PC-9 (cell line): Measurements from ENCODE around the gene GJD2. TPM values are rescaled to one million over a fixed set of nuclear protein-coding genes. Genes with fewer than 3 reads are reported as not detected.

Source experiments
- BruUV-seq: library from RNA; stranded (reverse); fragments of 400-500 nt; replicated peaks from 2 replicates; lab custom pipeline; 2021; lab: Mats Ljungman, UMichigan
- CTCF ChIA-PET: fragments of 300-600 bp; sonication (Branson Sonifier 250); formaldehyde crosslinking; loops from one replicate; lab custom pipeline; 2022; ENCODE audit warnings: antibody characterized with exemption; lab: Charles Lee
- POLR2A ChIA-PET: fragments of 300-600 bp; sonication (Branson Sonifier 250); formaldehyde crosslinking; loops from one replicate; lab custom pipeline; 2022; ENCODE audit warnings: antibody characterized with exemption; ENCODE audit not compliant: unreplicated experiment; lab: Charles Lee
- DNase-seq, 2 experiments: peaks; one replicate each; pipeline versions ENCODE4 v3.0.0 to v3.0.0-alpha.2; 2015 to 2022; ENCODE audit warnings: mixed read lengths in 1 of 2
- H2AFZ ChIP-seq: fragments of 200-600 bp; sonication (generic); 2 replicates; pipeline ENCODE4 v1.8.1; 2017; ENCODE audit warnings: antibody characterized with exemption
- H3F3A ChIP-seq: fragments of 200-600 bp; sonication (generic); 2 replicates; pipeline ENCODE4 v1.8.1; 2017; ENCODE audit warnings: antibody characterized with exemption, mild to moderate bottlenecking, low read depth; ENCODE audit not compliant: insufficient read depth
- H3K27ac ChIP-seq: fragments of 200-600 bp; sonication (generic); 2 replicates; pipeline ENCODE4 v1.6.1; 2016; ENCODE audit warnings: mixed run types
- H3K27me3 ChIP-seq: fragments of 200-600 bp; sonication (generic); 2 replicates; pipeline ENCODE4 v1.6.1; 2016; ENCODE audit warnings: low read depth, mixed run types; ENCODE audit not compliant: insufficient read depth
- H3K36me3 ChIP-seq: fragments of 200-600 bp; sonication (generic); 2 replicates; pipeline ENCODE4 v1.6.1; 2016; ENCODE audit warnings: low read depth, mixed run types
- H3K4me1 ChIP-seq: fragments of 200-600 bp; sonication (generic); replicated peaks from 2 replicates; pipeline ENCODE4 v1.6.1; 2016; ENCODE audit warnings: mixed run types; ENCODE audit not compliant: insufficient read depth
- H3K4me2 ChIP-seq: fragments of 200-600 bp; sonication (generic); 2 replicates; pipeline ENCODE4 v1.6.1; 2017; ENCODE audit warnings: mixed run types
- H3K4me3 ChIP-seq: fragments of 200-600 bp; sonication (generic); 2 replicates; pipeline ENCODE4 v1.6.1; 2016; ENCODE audit warnings: mixed run types
- H3K79me2 ChIP-seq: fragments of 200-600 bp; sonication (generic); 2 replicates; pipeline ENCODE4 v1.6.1; 2017; ENCODE audit warnings: low read depth, mixed run types
- H3K9me2 ChIP-seq: fragments of 200-600 bp; sonication (generic); 2 replicates; pipeline ENCODE4 v1.8.1; 2017; ENCODE audit warnings: mild to moderate bottlenecking; ENCODE audit not compliant: insufficient read depth
- H3K9me3 ChIP-seq: fragments of 200-600 bp; sonication (generic); 2 replicates; pipeline ENCODE4 v1.8.1; 2016; ENCODE audit warnings: low read depth; ENCODE audit not compliant: insufficient read depth
- H4K20me1 ChIP-seq: fragments of 200-600 bp; sonication (generic); 2 replicates; pipeline ENCODE4 v1.8.1; 2017; ENCODE audit not compliant: insufficient read depth
- EZH2 ChIP-seq: fragments of 200-600 bp; sonication (generic); IDR thresholded peaks from 2 replicates; pipeline ENCODE4 v1.8.0; 2017; ENCODE audit warnings: antibody characterized with exemption, low read depth
- intact Hi-C: fragments of 100-400 bp; cut with micrococcal nuclease; formaldehyde crosslinking; loops from one replicate; pipeline ENCODE4 v1.10.0; 2022; ENCODE audit not compliant: unreplicated experiment
- total RNA-seq: library from RNA; stranded (reverse); gene quantifications from 2 replicates; pipeline ENCODE4 v1.2.3, GENCODE V29; 2021
- TF ChIP-seq, protein P1 (sequence below): fragments of 200-600 bp; sonication (generic); conservative IDR thresholded peaks from 2 replicates; pipeline ENCODE4 v1.6.1; 2017; ENCODE audit warnings: mixed run types, antibody characterized with exemption, mild to moderate bottlenecking, moderate library complexity

The GJD2 gene
- total RNA-seq, 1 experiment from 2014 or later = not detected

DNA sequence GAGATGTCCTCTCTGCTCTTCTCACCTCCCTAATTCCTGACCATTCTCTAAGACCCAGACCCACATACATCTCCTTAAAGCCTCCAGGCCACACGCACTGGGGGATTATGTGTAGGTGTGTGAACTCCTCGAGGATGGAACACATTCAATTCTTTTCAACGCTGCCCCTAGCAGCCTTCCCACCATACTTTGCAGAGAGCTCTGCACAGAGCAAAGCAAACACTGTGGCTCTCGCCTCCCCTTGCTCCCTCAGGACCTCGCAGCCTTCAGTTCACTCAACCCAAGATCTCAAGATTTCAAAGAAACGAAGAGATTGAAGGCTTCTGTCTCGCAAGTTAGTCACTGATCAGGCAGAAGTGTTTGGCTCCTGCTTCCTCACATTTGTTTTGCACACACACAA, 34.5 kb upstream of the GJD2 start:
- ChIA-PET CTCF (no interaction called here), POLR2A (no interaction called here)
- Histone ChIP-seq H3K4me1 (no peaks in the 10 kb centered on the region), H3K4me3 (no peak overlapping the region), H3K4me2 (no peak overlapping the region), H3F3A (no peaks in the 10 kb centered on the region), H4K20me1 (no peaks in the 10 kb centered on the region), H3K27ac (no peak overlapping the region), H3K9me2 (no peaks in the 10 kb centered on the region), H3K79me2 (no peaks in the 10 kb centered on the region), H3K36me3 (no peaks in the 10 kb centered on the region), H3K9me3 (no peaks in the 10 kb centered on the region), H2AFZ (no peak overlapping the region), H3K27me3 (peaks cover 23% of the 10 kb centered on the region)
- BruUV-seq = no TSS peak
- DNase-seq = no peak
- intact Hi-C loops = no loop called here
- TF ChIP-seq, protein P1, sequence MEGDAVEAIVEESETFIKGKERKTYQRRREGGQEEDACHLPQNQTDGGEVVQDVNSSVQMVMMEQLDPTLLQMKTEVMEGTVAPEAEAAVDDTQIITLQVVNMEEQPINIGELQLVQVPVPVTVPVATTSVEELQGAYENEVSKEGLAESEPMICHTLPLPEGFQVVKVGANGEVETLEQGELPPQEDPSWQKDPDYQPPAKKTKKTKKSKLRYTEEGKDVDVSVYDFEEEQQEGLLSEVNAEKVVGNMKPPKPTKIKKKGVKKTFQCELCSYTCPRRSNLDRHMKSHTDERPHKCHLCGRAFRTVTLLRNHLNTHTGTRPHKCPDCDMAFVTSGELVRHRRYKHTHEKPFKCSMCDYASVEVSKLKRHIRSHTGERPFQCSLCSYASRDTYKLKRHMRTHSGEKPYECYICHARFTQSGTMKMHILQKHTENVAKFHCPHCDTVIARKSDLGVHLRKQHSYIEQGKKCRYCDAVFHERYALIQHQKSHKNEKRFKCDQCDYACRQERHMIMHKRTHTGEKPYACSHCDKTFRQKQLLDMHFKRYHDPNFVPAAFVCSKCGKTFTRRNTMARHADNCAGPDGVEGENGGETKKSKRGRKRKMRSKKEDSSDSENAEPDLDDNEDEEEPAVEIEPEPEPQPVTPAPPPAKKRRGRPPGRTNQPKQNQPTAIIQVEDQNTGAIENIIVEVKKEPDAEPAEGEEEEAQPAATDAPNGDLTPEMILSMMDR = no peak
- TF ChIP-seq EZH2 = no peak

DNA sequence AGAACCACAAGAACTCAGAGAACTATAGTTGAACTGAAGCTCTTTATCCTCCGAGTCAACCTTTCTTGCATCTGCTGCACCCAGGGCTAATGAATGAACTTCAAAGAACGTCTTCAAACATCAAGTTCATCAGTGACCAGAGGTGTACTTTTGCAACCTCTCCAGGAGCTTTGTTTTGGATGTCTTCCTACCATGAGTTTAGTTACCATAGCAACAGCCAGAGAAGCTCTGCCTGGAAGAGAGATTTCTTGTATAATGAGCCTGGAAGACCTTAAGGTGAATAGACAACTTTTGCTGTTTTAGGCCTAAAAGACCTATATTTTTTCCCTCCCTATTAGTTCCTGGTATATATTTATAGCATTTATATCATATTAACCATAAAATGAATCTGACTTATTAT, 31.4 kb upstream of the GJD2 start:
- BruUV-seq = no TSS peak
- Histone ChIP-seq H3K4me3 (no peak overlapping the region), H3K9me3 (no peaks in the 10 kb centered on the region), H4K20me1 (no peaks in the 10 kb centered on the region), H2AFZ (no peak overlapping the region), H3K9me2 (no peaks in the 10 kb centered on the region), H3K79me2 (no peaks in the 10 kb centered on the region), H3K36me3 (no peaks in the 10 kb centered on the region), H3F3A (no peaks in the 10 kb centered on the region), H3K4me2 (no peak overlapping the region), H3K27me3 (no peaks in the 10 kb centered on the region; the same call in 1 of the 2 replicates), H3K4me1 (no peaks in the 10 kb centered on the region), H3K27ac (no peak overlapping the region)
- ChIA-PET CTCF (no interaction called here), POLR2A (no interaction called here)
- intact Hi-C loops = no loop called here
- no peak for DNase-seq
- TF ChIP-seq EZH2 = no peak
- TF ChIP-seq, protein P1 = no peak

DNA sequence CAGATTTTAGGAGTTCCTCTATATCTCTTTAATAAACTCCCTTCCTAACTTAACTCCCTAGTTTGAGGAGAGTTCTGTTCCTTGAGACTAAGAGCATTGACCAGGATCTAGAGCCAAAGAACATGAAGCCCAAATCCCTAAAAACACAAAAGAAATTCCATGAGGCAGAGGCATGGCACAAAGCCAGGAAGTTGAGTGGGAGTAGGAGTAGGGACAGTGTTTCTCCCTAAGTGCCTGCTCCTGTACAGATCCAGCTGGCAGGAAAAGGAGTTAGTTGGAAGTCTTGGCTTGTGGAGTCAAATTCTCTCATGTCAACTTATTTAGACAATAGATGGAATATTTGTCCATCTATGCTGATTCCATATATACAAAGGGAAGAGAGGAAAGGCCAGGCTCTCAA, 29.2 kb upstream of the GJD2 start:
- Histone ChIP-seq H3K9me3 (no peaks in the 10 kb centered on the region), H3K27me3 (no peaks in the 10 kb centered on the region), H4K20me1 (no peaks in the 10 kb centered on the region), H3K36me3 (no peaks in the 10 kb centered on the region), H3K9me2 (no peaks in the 10 kb centered on the region), H3K4me3 (no peak overlapping the region), H3K79me2 (no peaks in the 10 kb centered on the region), H3F3A (no peaks in the 10 kb centered on the region), H3K4me1 (no peaks in the 10 kb centered on the region), H3K4me2 (no peak overlapping the region), H3K27ac (no peak overlapping the region), H2AFZ (no peak overlapping the region)
- no TSS peak for BruUV-seq
- no peak for DNase-seq
- POLR2A ChIA-PET = no interaction called here
- CTCF ChIA-PET = no interaction called here
- intact Hi-C loops = no loop called here
- TF ChIP-seq EZH2 = no peak
- TF ChIP-seq, protein P1 = no peak
